Activated naive CD4-positive, alpha-beta T cell treated with anti-CD3 and anti-CD28 coated beads, Interleukin-2, amount 10 ng/mL, durations not matched to agents 7 days and 5 days (primary cell): Measurements from ENCODE around the gene GIMAP8.

Source experiments
- CTCF ChIA-PET: fragments of 350-600 bp; sonication (Branson Sonifier 250); formaldehyde crosslinking; loops from one replicate; lab custom pipeline; 2021; ENCODE audit warnings: antibody characterized with exemption; lab: Charles Lee
- DNase-seq: peaks from one replicate; pipeline ENCODE4 v3.0.0-alpha.2; 2020
- H3K27ac Mint-ChIP-seq: one replicate; pipeline ENCODE4 v1.8.0; 2021; ENCODE audit warnings: mild to moderate bottlenecking, moderate library complexity, mixed read lengths
- H3K27me3 Mint-ChIP-seq: one replicate; pipeline ENCODE4 v1.8.0; 2021; ENCODE audit warnings: mild to moderate bottlenecking, mixed read lengths
- H3K36me3 Mint-ChIP-seq: one replicate; pipeline ENCODE4 v1.8.0; 2021; ENCODE audit warnings: mixed read lengths
- H3K4me1 Mint-ChIP-seq: one replicate; pipeline ENCODE4 v1.8.0; 2021; ENCODE audit warnings: mixed read lengths
- H3K4me3 Mint-ChIP-seq: one replicate; pipeline ENCODE4 v1.8.0; 2021; ENCODE audit warnings: mild to moderate bottlenecking, moderate library complexity, mixed read lengths
- H3K9me3 Mint-ChIP-seq: one replicate; pipeline ENCODE4 v1.8.0; 2021; ENCODE audit warnings: mixed read lengths

Gene GIMAP8

DNA sequence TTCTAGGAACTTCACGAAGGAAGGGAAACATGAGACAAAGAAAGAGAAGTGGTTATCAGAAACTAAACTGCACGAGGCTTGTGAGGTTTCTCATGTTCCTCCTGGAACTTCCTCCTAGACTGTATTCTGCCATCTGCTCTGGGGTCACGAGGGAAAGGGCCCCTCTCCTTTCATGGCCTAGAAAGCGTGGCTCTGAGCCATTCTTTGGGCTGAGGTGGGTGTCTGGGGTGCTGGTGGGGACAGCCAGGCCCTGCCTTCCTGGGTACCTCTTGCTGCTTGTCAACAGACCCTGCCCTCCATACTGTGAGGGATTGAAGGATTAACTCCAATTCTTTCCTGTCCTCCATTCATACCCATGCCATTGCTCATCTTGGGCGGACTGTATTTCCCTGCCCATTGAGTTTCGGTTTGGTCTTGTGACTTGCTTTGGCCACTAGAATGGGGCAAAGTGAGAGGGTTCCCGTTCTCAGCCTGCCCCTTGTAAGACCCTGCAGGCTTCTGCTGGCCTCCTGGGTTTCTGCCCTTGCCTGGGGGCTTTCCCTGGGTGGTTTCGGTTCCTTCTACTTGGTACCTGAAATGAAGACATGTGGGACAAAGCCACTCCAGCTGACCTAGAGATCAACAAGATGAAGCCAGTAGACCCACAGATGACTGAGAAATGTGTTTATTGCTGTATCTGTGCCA is 14.9 kb upstream of the GIMAP8 start:
- Mint-ChIP-seq H3K9me3 (no peaks in the 10 kb centered on the region), H3K4me1 (peaks cover 49% of the 10 kb centered on the region), H3K36me3 (no peaks in the 10 kb centered on the region), H3K27me3 (peaks cover 23% of the 10 kb centered on the region), H3K4me3 (no peak overlapping the region), H3K27ac (no peak overlapping the region)
- DNase-seq: no peak
- CTCF ChIA-PET: no interaction called here

- CTCF ChIA-PET: interaction anchor here (1.0 to 1.4 kb wide), 2 partner anchors 9 to 316 kb away, joined by 3 to 7 read pairs; no protein-coding TSS in a partner anchor
- DNase-seq: no peak
- H3K4me3 Mint-ChIP-seq: no peak overlapping the region
These were observed 10.5 kb upstream of the GIMAP8 start for GRCh38 chr7:150439967-150440366.

GRCh38 chr7:150441524-150441923 is 8.9 kb upstream of the GIMAP8 start:
- CTCF ChIA-PET: no interaction called here
- Mint-ChIP-seq H3K4me3 (no peak overlapping the region), H3K4me1 (peaks cover 26% of the 10 kb centered on the region), H3K27me3 (peaks cover 10% of the 10 kb centered on the region), H3K36me3 (peaks cover 13% of the 10 kb centered on the region), H3K9me3 (peaks cover 17% of the 10 kb centered on the region), H3K27ac (no peak overlapping the region)
- no peak for DNase-seq

More at GRCh38 chr7:150439967-150440366, 10.5 kb upstream of the GIMAP8 start:
- Mint-ChIP-seq H3K27me3 (peaks cover 10% of the 10 kb centered on the region), H3K27ac (no peak overlapping the region), H3K9me3 (peaks cover 17% of the 10 kb centered on the region), H3K36me3 (peaks cover 13% of the 10 kb centered on the region), H3K4me1 (peaks cover 29% of the 10 kb centered on the region)

GRCh38 chr7:150442811-150443210 is 7.6 kb upstream of the GIMAP8 start:
- H3K4me1 Mint-ChIP-seq: peaks cover 39% of the 10 kb centered on the region
- H3K27me3 Mint-ChIP-seq: peaks cover 7% of the 10 kb centered on the region
- H3K9me3 Mint-ChIP-seq: peaks cover 17% of the 10 kb centered on the region
- CTCF ChIA-PET: no interaction called here
- peaks cover 13% of the 10 kb centered on the region for H3K36me3 Mint-ChIP-seq
- no peak overlapping the region for H3K4me3 Mint-ChIP-seq
- no peak for DNase-seq
- H3K27ac Mint-ChIP-seq: no peak overlapping the region

DNA sequence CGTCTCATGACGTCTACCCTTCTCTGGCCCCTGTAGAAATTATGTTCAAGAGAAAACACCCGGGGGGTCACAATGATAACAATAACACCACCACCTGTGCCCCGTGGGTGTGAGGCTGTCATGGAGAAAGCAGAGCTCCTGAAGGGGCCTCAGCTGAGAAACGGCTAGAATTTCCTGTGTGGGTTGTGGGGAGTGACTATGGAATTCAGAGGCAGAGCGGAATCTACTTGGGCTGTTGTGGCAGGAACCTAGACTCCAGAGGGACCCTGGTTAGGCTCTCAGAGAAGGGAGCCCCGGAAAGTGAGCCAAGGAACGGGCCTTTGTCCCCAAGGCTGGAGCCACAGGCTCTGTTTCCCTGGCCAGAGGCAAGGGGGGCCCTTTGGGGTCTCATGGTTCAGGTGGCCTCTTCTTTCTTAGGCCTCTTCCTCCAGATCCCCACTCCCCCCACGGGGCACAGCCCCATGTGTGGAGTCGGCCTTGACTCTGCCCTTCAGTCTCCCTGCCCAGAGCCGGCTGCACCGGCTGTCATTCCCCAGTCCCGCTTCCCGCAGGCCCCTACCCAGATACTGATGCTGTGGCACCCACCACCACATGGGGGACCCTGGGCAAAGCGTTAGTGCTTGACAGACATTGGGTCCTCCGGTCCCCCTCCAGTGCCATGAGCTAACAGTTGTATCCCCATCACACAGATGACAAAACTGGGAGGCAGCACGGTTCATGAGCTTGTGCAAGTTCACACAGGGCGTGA is 6.5 kb upstream of the GIMAP8 start:
- H3K36me3 Mint-ChIP-seq: peaks cover 13% of the 10 kb centered on the region
- H3K4me3 Mint-ChIP-seq: no peak overlapping the region
- no peak for DNase-seq
- peaks cover 51% of the 10 kb centered on the region for H3K4me1 Mint-ChIP-seq
- H3K27ac Mint-ChIP-seq: no peak overlapping the region
- H3K27me3 Mint-ChIP-seq: peaks cover 7% of the 10 kb centered on the region
- H3K9me3 Mint-ChIP-seq: peaks cover 17% of the 10 kb centered on the region
- CTCF ChIA-PET: no interaction called here

DNA sequence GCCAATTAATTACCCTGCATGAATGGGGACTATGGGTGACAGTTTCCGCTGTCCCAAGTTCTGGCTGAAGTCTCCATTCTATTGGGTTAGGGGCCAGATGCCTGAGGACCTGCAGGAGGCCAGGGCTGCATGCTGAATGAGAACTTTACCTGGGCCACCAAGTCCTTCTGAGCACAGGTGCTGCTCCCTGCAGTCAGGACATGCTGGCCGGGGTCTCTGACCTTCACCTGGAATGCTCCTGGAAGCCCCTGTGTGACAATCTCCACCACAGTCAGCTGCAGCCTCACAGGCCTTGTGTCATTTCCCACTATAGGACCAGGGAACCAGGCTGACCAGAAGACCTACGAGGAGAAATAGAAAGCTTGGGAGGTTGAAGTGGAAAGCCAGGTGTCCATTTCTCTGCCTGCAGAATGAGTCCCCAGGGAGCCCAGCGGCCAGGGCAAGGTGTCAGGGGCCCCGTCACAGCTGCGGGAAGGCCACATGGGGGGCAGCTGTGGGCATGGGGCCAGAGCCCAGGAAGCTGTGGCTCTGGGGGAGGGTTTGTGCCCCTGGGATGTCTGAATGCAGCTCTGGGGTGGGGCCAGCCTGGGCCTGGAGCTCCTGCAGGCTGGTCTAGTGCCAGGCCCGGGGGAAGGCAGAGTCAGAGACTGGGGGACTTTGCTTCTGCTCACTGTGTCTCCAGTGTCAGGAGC is 5.6 kb upstream of the GIMAP8 start:
- CTCF ChIA-PET: interaction anchor here (0.6 to 2.6 kb wide), 3 partner anchors 117 to 314 kb away, joined by 3 to 12 read pairs (median 6); no protein-coding TSS in a partner anchor
- H3K4me3 Mint-ChIP-seq: no peak overlapping the region
- H3K9me3 Mint-ChIP-seq: peaks cover 17% of the 10 kb centered on the region
- H3K27ac Mint-ChIP-seq: no peak overlapping the region
- peaks cover 7% of the 10 kb centered on the region for H3K27me3 Mint-ChIP-seq
- peaks cover 13% of the 10 kb centered on the region for H3K36me3 Mint-ChIP-seq
- no peak for DNase-seq
- peaks cover 51% of the 10 kb centered on the region for H3K4me1 Mint-ChIP-seq

DNA sequence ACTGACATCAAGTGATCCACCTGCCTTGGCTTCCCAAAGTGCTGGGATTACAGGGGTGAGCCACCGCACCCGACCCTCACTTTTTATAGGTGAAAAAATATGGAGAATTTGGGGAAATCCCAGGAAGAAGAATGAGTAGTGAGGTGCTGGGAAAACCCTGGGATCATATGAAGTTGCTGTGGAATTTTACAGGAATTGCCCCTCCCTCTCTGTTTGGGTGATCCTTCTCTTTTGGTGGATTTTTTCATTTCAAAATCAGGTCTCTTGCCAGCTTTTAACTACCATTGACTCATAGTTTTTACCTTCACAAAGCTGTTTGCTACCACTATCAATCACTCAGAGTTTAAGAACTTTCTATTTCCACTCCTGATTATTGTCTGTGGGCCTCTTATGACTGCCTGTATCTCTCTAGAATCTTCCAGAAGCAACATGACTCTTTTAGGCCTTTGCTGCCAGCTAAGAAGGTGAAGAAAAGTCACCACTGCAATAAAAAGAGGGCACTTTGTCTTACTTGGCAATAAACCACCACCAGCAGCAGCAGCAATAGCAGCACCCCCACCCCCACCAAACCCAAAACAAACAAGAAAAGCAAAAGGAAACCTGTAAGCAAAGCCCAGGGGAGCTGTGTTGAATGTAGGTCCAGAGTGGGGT is 4.0 kb upstream of the GIMAP8 start:
- peaks cover 48% of the 10 kb centered on the region for H3K4me1 Mint-ChIP-seq
- peaks cover 12% of the 10 kb centered on the region for H3K9me3 Mint-ChIP-seq
- peak overlapping the region; percentile 29 for H3K27ac Mint-ChIP-seq
- H3K4me3 Mint-ChIP-seq: no peak overlapping the region
- DNase-seq: peak; percentile 39
- peaks cover 7% of the 10 kb centered on the region for H3K27me3 Mint-ChIP-seq
- CTCF ChIA-PET: interaction anchor here (0.9 to 2.6 kb wide), 8 partner anchors 65 to 334 kb away, joined by 3 to 12 read pairs (median 6); partner anchors contain the start of gene GIMAP4
- peaks cover 19% of the 10 kb centered on the region for H3K36me3 Mint-ChIP-seq

DNA sequence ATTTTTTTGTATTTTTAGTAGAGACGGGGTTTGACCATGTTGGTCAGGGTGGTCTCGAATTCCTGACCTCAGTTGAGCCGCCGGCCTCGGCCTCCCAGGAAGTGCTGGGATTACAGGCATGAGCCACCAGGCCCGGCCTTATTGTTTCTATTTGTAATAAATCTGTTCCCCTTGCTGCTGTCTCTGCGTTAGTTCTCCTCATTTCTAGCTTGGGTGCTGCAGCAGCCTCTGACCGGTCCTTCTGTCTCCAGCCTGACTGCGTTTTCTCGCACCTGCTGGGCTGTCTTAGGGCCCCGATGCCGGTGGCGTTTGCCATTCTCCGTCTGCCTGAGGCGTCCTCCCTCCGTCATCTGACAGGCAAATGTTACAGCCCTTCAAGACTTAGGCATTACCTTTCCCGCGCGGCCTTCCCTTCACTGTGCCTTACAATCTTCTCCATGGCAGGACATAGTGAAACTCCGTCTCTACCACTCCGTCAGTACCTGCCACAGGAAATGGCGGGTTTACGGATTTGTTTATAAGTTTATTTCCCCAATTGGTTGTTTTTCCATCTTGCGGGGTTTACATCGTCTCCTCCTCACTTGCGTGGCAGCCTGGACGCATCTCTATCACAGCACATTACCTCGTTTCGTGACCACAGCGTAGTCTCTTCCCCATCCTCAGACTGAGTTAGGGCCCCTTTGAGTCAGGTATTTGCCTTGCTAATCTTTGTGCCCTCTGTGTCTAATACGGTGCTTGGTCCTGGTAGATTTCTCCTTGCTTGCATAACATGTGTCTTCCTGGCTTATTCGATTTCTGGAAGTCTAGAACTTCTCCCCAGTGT is 2.3 kb upstream of the GIMAP8 start:
- H3K36me3 Mint-ChIP-seq: peaks cover 19% of the 10 kb centered on the region
- no peaks in the 10 kb centered on the region for H3K27me3 Mint-ChIP-seq
- CTCF ChIA-PET: interaction anchor here (0.6 to 4.4 kb wide), 36 partner anchors 8 to 428 kb away, joined by 3 to 72 read pairs (median 7); partner anchors contain the start of genes GIMAP1, GIMAP2, GIMAP4 and GIMAP5
- H3K4me3 Mint-ChIP-seq: peak overlapping the region; percentile 89
- H3K9me3 Mint-ChIP-seq: no peaks in the 10 kb centered on the region
- H3K4me1 Mint-ChIP-seq: peaks cover 46% of the 10 kb centered on the region
- peak; percentile 34 for DNase-seq
- H3K27ac Mint-ChIP-seq: peak overlapping the region; percentile 91

DNA sequence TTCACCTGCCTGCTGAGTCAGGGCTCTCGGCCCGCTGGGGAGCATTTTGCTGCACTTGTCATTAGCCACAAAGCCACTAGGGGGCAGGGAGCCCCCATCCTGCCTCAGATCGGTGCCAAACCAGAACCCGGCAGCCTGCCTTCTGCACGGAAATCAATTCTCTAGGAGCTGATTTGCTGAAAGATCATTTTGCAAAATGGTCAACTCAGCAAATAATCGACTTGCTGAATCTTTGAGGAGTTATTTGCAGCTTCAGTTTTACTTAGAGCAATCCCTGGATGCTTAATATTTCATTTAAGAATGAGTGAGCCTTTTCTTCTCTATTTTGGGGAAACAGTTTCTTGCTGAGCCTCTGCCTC is 1.7 kb upstream of the GIMAP8 start:
- peaks cover 52% of the 10 kb centered on the region for H3K4me1 Mint-ChIP-seq

GRCh38 chr7:150449206-150449952 is 1.1 kb upstream of the GIMAP8 start:
- peak overlapping the region; percentile 89 for H3K4me3 Mint-ChIP-seq
- H3K4me1 Mint-ChIP-seq: peaks cover 58% of the 10 kb centered on the region
- no peak for DNase-seq
- H3K36me3 Mint-ChIP-seq: peaks cover 31% of the 10 kb centered on the region
- CTCF ChIA-PET: interaction anchor here (0.7 to 4.4 kb wide), 36 partner anchors 9 to 427 kb away, joined by 3 to 72 read pairs (median 7); partner anchors contain the start of genes GIMAP1, GIMAP2, GIMAP4 and GIMAP5
- peaks cover 7% of the 10 kb centered on the region for H3K9me3 Mint-ChIP-seq
- H3K27ac Mint-ChIP-seq: peak overlapping the region; percentile 91
- H3K27me3 Mint-ChIP-seq: no peaks in the 10 kb centered on the region

More for the DNA sequence above, 1.7 kb upstream of the GIMAP8 start:
- Mint-ChIP-seq H3K27me3 (no peaks in the 10 kb centered on the region), H3K4me3 (peak overlapping the region; percentile 89), H3K9me3 (peaks cover under 1% of the 10 kb centered on the region), H3K27ac (peak overlapping the region; percentile 91), H3K36me3 (peaks cover 25% of the 10 kb centered on the region)
- DNase-seq: peak; percentile 92
- CTCF ChIA-PET: interaction anchor here (0.7 to 4.4 kb wide), 36 partner anchors 8 to 427 kb away, joined by 3 to 72 read pairs (median 7); partner anchors contain the start of genes GIMAP1, GIMAP2, GIMAP4 and GIMAP5

DNA sequence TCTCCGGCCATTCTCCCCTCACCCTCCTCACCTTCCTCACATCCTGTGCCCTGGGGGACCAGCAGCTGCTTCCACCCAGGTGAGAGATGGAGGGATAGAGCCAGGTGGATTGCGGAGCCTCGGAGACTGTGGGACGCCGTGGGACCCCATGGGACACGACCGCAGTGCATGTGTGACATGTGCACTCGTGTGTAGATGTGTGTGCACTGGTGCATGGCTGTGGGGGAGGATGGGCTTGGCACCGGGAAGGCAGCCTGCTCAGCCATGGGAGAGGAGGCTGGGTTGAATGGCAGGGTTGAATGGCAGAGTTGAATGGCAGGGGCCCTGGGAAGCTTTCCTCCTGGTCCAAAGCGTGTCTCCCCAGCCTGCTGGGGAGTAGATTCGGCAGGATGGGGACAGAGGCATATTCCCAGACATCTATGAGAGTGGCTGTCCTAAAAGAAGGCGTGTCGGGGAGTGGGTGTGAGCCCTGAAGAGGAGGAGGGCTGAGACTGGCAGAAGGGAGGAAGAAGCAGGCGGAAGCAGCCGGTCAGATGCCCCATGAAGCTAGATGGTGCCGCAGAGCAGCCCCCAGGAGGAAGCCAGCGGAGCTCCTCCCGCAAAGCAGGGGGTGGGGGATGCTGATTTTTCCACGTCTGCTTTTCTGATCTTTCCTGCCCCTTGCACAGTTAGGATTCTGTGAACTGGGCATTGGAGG is 815 bp downstream of the GIMAP8 start:
- Mint-ChIP-seq H3K27ac (peak overlapping the region; percentile 91), H3K27me3 (no peaks in the 10 kb centered on the region), H3K4me3 (peak overlapping the region; percentile 89), H3K36me3 (peaks cover 50% of the 10 kb centered on the region), H3K9me3 (peaks cover 22% of the 10 kb centered on the region), H3K4me1 (peaks cover 71% of the 10 kb centered on the region)
- CTCF ChIA-PET: interaction anchor here (0.6 to 4.4 kb wide), 16 partner anchors 29 to 304 kb away, joined by 3 to 72 read pairs (median 3); partner anchors contain the start of genes GIMAP4, GIMAP6 and GIMAP7
- DNase-seq: peak; percentile 86
